ENCODE measurements around the gene ADNP. TPM values are rescaled to one million over a fixed set of nuclear protein-coding genes. Genes with fewer than 3 reads are reported as not detected.
A peak's percentile ranks its signal among the peaks of the same experiment; 100 is the strongest.

ADNP gene
- polyA plus RNA-seq, 1 experiment: 36.8 TPM

GRCh38 chr20:50932691-50933280, 1.5 kb upstream of the ADNP start:
- no peaks in the 10 kb centered on the region for H3K27me3 ChIP-seq (ENCODE audit: control insufficient read depth, insufficient read depth, low read length)
- H3K27ac ChIP-seq (ENCODE audit: low read depth, low read length): no peak overlapping the region
- CTCF ChIA-PET: interaction anchor here (1.8 to 11.5 kb wide), 2 partner anchors 26 to 141 kb away, joined by 5 to 201 read pairs; partner anchors contain the start of genes BCAS4, DPM1 and MOCS3
- POLR2A ChIA-PET: interaction anchor here (1.0 kb wide), 1 partner anchor 9 kb away, joined by 3 read pairs; no protein-coding TSS in a partner anchor
- H3K4me3 ChIP-seq (ENCODE audit: low read depth, low read length): no peak overlapping the region
- DNase-seq (ENCODE audit: low read depth, low spot score): no peak
- TF ChIP-seq, protein P1, sequence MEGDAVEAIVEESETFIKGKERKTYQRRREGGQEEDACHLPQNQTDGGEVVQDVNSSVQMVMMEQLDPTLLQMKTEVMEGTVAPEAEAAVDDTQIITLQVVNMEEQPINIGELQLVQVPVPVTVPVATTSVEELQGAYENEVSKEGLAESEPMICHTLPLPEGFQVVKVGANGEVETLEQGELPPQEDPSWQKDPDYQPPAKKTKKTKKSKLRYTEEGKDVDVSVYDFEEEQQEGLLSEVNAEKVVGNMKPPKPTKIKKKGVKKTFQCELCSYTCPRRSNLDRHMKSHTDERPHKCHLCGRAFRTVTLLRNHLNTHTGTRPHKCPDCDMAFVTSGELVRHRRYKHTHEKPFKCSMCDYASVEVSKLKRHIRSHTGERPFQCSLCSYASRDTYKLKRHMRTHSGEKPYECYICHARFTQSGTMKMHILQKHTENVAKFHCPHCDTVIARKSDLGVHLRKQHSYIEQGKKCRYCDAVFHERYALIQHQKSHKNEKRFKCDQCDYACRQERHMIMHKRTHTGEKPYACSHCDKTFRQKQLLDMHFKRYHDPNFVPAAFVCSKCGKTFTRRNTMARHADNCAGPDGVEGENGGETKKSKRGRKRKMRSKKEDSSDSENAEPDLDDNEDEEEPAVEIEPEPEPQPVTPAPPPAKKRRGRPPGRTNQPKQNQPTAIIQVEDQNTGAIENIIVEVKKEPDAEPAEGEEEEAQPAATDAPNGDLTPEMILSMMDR (IDR thresholded peaks at IDR 0.05; ENCODE audit: low read depth, low read length): no peak
- no peaks in the 10 kb centered on the region for H3K9me3 ChIP-seq (ENCODE audit: control insufficient read depth, insufficient read depth, low read length)

- ChIA-PET POLR2A (interaction anchor here (0.5 to 3.7 kb wide), 6 partner anchors 10 to 141 kb away, joined by 3 to 17 read pairs (median 6); partner anchors contain the start of genes BCAS4, DPM1 and MOCS3), CTCF (interaction anchor here (1.8 to 11.5 kb wide), 4 partner anchors 12 to 140 kb away, joined by 5 to 201 read pairs (median 22); partner anchors contain the start of genes BCAS4, DPM1 and MOCS3)
- Histone ChIP-seq H3K9me3 (ENCODE audit: control insufficient read depth, insufficient read depth, low read length) (no peaks in the 10 kb centered on the region), H3K27ac (ENCODE audit: low read depth, low read length) (peak overlapping the region; percentile 76), H3K4me3 (ENCODE audit: low read depth, low read length) (peak overlapping the region; percentile 28; the same call in 1 of the 2 replicates), H3K27me3 (ENCODE audit: control insufficient read depth, insufficient read depth, low read length) (no peaks in the 10 kb centered on the region)
- DNase-seq (ENCODE audit: low read depth, low spot score): no peak
- TF ChIP-seq, protein P1 (IDR thresholded peaks at IDR 0.05; ENCODE audit: low read depth, low read length): no peak
Observed at GRCh38 chr20:50932016-50932485, 814 bp upstream of the ADNP start.

DNA sequence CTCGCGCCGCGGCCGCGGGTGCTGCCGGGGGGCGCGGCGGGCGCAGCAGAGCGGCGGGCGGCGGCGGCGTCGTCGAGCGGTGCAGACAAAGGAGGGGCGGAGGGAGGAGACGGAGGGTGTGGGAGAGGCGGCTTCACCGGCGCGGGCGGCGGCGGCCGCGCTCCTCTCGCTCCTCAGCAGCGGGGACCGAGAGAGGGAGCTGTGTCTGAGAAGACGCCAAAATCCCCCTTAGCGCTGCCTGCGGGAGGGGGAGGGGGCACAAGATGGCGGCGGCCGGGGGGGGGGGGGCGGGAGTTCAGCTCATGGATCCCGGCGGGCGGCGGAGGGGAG, 296 bp downstream of the ADNP start:
- Histone ChIP-seq H3K9me3 (ENCODE audit: control insufficient read depth, insufficient read depth, low read length) (no peaks in the 10 kb centered on the region), H3K4me3 (ENCODE audit: low read depth, low read length) (peak overlapping the region; percentile 86), H3K27ac (ENCODE audit: low read depth, low read length) (peak overlapping the region; percentile 84), H3K27me3 (ENCODE audit: control insufficient read depth, insufficient read depth, low read length) (no peaks in the 10 kb centered on the region)
- TF ChIP-seq, protein P1 (IDR thresholded peaks at IDR 0.05; ENCODE audit: low read depth, low read length): no peak
- ChIA-PET POLR2A (interaction anchor here (0.6 to 3.7 kb wide), 12 partner anchors 10 to 847 kb away, joined by 3 to 17 read pairs (median 4); partner anchors contain the start of genes BCAS4, DPM1 and MOCS3), CTCF (interaction anchor here (0.5 to 11.5 kb wide), 10 partner anchors 9 to 999 kb away, joined by 3 to 201 read pairs (median 4); partner anchors contain the start of genes BCAS4, DPM1 and MOCS3)
- no peak for DNase-seq (ENCODE audit: low read depth, low spot score)

DNA sequence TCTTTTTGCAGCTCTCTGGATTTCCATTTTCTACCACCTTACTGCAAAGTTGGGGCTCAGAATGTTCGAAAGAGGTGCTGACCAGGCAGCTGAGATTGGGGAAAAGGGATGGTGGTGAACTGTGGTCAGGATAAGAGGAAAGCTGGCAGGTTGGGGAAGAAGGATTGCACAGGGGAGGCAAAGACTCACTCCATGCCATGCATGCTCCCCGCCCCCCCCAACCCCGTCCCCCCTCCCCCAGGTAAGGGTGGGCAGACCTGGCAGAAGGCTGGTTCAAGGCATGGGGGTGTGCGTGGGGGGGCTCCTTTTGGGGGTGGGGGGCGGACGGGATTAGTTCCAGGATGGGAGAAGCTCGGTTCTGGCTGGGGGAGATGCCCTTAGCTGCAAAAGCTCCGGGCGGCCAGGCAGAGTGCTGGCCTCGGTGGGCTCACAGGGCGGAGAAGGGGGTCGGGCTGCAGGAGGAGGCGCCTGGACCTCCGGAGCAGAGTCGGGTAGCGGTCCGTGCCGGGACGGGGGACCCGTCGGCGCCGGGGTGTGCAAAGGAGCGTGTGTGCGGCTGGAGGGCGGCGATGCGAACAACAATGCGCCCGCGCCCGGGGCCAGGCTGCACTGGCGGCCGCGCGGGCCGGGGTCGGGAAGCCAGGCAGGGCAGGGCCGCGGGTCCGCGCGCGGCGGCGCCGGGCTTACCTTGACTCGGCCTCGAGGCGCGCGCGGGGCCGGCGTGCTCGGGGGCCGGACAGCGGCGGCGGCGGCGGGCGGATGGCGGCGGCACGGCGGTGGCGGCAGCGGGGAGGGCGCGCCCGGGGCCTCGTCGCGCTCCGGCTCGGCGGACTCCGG, 880 bp downstream of the ADNP start:
- Histone ChIP-seq H3K27me3 (ENCODE audit: control insufficient read depth, insufficient read depth, low read length) (no peaks in the 10 kb centered on the region), H3K9me3 (ENCODE audit: control insufficient read depth, insufficient read depth, low read length) (no peaks in the 10 kb centered on the region), H3K27ac (ENCODE audit: low read depth, low read length) (peak overlapping the region; percentile 13), H3K4me3 (ENCODE audit: low read depth, low read length) (peak overlapping the region; percentile 86)
- TF ChIP-seq, protein P1 (IDR thresholded peaks at IDR 0.05; ENCODE audit: low read depth, low read length): no peak
- POLR2A ChIA-PET: interaction anchor here (0.6 to 3.7 kb wide), 8 partner anchors 11 to 847 kb away, joined by 3 to 17 read pairs (median 9); partner anchors contain the start of genes BCAS4, DPM1 and MOCS3
- CTCF ChIA-PET: interaction anchor here (0.5 to 11.5 kb wide), 26 partner anchors 10 to 405 kb away, joined by 3 to 201 read pairs (median 5); partner anchors contain the start of genes BCAS4, DPM1 and MOCS3
- DNase-seq (ENCODE audit: low read depth, low spot score): no peak
